CD4-positive, alpha-beta T cell treated with Interleukin-12 subunit alpha and Interleukin-12 subunit beta, for 1 hour (primary cell): ENCODE measurements around the gene ADAMTS19.

Source experiments
- DNase-seq: peaks from one replicate; pipeline ENCODE4 v3.0.0-alpha.2; 2020

Gene ADAMTS19

DNA sequence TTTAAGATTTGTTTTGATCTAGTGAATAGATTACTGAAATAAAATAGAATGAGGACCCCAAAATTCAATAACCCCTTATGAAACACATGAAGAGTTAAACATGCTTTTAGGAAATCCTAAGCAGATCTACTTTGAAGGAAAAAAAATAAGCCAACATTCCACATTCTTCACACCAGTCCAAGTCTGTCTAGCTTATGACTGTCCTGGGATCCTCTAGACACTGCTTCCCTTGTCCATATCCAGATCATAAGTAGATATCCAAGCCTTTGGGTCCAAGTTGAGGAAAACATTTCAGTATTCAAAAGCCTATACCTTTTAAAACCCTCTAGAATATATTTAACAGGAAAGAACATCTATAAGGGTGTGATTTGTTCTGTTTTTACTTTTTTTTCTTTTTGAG lies 228.9 kb downstream of the ADAMTS19 start:
- no peak for DNase-seq

DNA sequence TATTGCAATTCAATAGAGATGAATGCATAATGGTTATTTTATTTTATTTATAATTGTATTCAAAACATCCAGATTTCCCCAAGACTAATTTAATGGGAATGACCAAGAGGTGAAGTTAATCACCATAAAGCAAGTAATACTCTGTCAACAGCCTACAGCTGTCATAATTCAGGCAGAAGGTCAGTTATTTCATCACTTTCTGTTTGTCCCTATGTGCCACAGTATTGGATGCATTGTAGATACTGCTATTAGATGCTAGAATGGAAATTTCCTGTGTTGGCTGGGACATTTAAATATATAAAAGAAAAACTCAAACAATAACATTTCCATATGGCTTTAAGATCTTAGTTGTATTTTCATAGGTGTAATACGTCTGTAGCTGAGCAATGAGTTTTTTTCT lies 231.1 kb downstream of the ADAMTS19 start:
- no peak for DNase-seq

DNA sequence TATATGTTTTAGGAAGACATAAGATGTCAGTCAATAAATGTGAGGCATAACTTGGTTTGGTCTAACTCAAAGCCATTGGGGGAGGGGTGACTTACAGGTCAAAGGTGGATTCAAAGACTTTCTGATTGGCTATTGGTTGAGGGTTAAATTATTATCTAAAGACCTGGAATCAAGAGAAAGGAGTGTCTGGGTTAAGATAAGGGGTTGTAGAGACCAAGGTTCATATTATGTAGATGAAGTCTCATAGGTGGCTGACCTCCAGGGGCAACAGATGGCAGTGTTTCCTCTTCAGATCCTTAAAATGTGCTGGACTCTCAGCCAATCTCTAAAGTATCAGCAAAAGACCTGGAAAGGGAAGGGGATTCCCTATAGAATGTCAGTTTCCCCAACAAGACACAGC lies 236.5 kb downstream of the ADAMTS19 start:
- DNase-seq = no peak

DNA sequence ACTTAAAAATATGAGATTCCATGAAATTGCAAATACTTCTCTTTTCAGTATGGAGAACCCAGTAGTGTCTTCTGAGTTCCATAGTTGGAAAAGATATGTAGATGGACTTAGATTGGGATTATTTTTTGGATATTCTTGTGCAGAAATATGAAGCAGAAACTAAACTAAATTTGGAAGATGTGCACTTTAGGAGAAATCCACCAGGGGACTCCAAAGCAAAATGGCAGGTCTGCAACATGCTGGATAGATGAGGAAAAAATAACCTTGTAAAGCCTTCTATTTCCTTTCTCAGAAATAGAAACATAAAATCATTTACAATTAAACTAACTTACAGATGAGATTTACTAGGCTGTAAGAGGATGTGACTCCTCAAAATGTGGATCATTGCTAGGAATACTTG lies 238.6 kb downstream of the ADAMTS19 start:
- no peak for DNase-seq

DNA sequence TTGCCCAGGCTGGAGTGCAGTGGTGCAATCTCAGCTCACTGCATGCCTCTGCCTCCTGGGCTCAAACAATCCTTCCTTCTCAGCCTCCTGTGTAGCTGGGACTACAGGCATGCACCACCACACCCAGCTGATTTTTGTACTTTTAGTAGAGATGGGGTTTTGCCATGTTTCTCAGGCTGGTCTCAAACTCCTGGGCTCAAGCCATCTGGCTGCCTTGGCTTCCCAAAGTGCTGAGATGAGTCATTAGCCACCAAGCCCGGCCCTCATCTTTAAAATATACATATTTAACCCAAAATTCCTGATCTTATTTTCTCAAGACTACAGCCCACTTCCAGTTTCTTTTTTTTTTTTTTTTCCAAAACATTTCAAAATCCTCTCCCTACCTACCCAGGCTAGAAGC lies 256.1 kb downstream of the ADAMTS19 start:
- no peak for DNase-seq

DNA sequence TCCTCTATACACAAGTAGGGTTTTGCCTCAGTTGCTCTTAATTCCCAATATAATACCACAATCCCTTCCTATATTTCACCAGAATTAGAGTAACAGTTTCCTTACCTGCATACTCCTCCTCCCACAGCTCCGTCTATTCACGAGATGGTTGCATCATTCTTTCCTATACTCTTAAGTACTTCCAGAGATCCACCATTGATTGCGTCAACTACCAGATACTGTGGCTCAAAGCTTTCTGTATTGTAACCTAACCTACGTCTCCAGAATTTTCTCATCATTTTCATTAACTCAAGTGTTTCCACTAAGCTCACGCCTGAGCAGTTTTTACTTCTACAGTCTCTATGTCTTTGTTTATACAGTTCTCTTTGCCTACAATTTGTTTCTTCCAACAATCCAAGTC lies 256.6 kb downstream of the ADAMTS19 start:
- DNase-seq = no peak

DNA sequence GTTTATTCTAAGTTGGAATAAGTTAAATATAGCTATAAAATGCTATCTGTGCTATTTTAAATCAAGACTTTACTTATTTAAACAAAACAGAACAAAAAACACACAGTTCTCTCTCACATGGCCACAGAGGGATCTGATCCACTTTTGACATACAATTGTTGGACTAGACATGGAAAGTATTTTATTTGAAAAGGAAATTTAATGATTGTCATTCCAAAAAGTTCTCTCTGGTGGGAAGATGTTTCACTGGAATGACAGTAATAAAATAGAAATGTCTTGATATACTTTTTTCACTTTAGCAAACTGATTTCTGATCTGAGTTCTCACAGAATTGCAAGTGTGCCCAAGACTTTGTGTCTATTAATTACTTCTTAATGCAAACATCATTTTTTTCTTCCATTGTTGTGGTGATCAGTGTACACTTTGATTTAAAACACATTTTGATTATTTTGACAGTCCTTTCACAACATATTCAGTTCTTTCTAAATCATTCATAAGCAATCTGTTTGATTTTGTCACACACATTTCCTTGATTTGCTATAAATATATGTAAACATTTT lies 257.7 kb downstream of the ADAMTS19 start:
- DNase-seq = no peak

DNA sequence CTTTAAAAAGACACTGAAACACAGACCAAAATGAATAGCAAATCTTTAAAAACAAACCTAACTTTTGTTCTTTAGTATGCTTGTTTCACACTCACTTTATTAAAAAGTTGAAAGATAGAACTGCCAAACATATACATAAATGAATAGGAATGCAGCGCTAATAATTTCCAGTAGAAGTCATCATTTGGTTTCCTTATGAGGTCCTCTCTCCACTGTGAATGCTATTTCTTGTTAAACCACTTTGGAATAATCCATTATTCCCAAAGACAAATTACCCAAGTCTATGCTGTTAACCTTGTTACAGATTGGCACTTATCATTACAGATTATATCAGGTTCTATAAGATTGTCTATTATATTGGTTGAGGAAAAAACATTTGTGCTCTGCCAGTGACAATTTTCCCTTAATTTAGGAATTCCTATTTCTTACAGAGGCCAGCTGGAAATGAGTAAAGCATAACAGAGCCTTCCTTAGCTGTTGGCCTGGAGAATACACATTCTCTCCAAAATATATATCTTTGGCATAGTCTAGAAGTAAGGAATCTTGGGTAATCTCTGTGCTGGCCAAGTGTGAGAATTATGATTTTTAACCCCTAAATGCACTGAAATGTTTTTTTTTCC lies 258.5 kb downstream of the ADAMTS19 start:
- DNase-seq = no peak

DNA sequence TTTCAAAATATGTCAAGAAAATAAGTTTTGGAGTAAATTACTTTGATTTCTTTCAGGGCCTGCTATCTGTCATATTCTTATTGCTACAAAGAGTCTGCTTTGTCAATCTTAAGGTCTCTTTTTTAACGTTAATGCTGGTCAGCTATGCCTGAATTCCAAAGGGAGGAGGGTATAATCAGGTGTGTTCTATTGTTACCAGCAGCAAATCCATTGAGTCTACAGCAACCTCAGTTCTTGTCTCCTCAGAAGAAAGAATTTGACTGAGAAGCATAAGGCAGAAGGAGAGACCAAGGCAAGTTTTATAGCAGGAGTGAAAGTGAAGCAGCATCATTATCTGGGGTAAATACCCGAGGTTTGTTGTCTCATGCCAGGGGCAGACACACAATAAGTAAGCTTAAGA lies 264.1 kb downstream of the ADAMTS19 start:
- no peak for DNase-seq

DNA sequence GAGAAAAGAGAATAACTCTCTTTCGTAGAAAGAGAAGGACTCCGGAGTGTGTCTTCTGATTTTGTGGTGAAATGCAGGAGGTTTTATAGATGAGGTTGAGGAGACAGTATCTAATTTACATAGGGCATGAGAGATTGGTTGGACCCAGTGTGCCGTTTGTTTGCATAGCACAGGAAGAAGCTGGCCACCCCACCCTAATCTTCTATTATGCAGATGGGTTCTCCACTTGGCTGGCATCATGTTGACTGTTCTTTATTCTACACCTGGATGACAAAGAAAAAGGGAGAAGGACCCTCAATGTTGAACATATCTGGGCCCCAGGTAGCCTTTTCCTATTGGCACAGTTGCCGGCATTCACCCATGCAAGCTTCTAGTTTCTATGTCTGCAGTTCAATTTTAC lies 264.5 kb downstream of the ADAMTS19 start:
- no peak for DNase-seq

DNA sequence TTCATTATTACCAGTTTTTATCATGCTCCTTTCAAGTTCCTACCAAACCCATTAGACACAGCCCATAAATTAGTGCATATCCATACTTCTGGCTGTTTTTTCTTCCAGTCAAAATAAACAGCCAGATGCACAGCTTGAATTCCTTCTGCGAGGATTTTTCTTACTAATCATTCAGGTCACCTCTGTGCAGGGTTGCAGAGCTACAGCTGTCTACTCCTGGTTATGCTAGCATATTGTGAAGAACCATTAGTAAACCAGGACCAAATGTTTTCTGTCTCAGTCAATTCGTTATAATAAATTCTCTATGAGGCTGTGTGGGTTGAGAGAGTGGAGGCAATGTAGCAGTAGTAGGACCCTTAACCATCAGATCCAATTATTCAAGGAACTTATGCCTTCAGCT lies 279.7 kb downstream of the ADAMTS19 start:
- DNase-seq = no peak

DNA sequence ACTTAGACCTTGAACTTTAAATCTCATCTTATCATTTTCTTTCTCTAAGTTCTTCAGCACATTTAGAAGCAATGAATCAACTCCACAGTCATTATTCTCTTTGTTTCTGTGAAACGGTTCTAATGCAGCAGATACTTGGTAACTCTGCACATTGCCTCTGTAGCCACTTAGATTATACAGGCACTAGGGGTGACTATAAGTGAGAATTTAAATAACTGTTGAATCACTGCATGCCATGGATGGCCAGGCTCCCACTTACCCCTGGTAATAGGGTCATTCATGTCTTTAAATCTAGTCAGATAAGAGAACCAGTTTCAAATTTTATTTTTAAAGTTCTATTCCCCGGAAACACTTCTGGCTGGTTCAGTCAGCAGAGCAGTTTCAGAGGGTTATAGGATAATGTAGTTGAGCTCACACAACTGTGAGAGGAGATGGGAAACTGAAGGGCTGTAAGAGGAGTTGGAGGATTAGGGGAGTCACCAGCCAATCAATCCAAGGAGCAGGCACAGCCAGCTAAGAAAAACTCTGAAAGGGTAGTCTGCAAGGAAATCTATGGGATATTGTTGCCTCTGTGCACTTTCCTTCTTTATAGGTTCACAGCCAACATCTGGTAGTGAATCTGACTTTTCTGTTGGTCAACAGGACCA lies 283.6 kb downstream of the ADAMTS19 start:
- DNase-seq = no peak

DNA sequence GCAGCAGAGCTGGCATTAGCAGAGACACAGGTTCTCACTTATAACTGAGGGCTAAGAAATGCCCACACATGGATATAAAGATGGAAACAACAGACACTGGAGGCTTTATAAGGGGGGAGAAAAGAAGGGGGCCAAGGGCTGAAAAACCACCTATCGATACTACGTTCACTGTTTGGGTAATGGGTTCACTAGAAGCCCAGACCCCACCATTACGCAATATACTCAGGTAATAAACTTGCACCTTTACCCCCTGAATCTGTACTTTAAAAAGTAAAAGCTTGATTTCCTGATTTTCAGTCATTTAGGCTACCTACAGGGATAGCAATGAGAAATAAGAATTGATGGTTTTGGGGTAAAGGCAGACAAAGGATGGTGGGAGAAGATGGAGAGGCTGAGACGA lies 285.9 kb downstream of the ADAMTS19 start:
- DNase-seq = no peak

DNA sequence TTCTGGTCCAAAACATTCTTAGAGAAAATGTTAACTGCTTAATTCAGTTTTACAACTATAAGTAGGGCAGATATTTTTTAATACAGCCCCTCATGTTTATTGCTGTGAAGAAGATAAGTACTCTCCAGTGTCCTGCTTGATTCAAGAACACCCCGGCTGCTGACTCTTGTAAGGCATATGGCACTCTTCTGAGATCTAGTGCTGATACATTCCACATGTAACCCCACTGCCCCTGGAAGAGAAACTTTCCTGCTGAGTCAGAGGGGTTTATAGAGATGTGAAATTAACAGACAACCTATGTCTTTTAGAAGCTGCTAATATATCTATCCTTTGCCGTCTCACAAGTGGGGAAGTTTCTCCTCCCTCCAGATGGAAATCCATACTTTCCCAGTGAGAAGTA lies 286.8 kb downstream of the ADAMTS19 start:
- DNase-seq = no peak

DNA sequence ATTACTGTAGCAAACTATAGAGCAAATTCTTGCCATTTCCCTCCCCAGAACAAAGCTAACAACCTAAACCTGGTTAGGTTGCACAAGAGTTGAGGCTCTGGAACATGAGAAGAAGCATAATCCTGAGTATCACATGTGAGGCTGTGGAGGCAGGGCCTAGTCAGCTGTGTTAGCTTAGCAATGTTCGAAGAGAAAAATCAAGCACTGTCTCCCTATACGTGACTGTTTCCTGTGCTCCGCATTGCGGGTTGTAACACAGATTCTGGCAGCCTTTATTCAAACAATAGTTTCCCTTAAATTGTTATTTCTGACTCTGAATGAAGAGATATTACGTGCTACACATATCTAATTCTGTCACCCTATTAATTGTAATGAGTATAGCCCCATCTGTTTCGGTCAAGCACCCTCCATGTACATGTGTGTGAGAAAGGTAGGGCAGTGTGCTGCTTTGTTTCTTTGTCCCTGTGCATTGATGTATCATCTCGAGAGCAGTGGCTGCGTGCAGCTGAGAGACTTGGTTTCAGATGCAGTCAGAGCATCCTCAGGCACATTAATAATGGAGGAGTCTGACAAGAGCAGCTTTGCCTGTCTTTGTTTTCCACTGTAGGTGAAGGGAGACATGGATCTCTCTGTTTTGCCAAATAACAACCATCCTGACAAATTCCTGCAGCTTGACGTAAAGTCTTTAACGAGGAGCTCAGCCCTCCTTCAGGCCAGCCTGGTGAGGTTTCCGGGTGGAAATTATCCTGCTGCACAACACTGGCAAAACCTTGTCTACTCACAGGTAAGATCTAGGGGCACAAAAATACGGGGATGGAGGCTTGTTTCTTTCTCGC lies 287.7 kb downstream of the ADAMTS19 start, which contains the start of gene MINAR2:
Gene MINAR2 (plus strand): TSS at position 523 of the 836 bp plus-strand sequence. CDS start 97 bp downstream, at position 620.
- no peak for DNase-seq

DNA sequence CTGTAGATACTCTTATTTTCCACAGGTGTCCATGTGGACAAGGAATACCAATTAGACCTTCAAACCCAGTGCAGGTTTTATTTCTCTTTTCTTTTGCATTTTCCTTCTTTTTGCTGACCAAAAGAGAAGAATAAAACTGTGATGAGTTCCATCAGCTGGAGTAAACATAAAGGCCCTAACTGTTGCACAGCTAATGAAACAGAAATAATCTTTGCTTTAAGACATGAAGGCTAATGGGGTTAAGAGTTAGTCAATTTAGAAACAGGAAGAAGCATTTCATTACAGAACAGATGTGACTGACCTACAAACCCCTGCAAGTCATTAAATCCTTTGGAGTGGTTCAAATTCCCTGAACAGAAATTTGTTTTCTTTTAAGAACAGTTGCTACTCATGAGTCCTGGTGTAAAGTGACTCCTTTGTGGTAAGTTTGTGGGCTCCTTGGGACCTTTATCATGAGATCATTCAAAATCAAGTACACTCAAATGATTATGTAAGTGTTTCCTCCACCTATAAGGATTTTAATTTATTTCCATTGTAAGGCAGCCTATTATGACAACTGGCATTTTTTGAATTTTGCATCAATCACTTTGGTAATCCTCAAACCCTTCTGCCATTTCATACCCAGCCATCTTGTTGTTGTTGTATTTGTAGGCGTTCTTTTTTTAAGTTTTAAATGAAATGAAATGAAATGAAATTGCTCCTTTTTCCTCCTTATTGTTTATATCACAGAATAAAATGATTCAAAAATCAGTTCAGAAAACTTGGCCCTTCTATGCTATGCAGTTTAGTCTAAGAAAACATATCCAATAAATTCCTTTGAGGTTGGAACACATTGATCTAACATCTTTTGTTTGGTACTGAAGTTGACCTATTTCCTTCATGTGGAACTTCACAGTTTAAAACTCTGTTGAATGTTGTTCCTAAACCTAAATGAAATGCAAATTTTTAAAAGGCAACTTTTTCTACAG lies 289.1 kb downstream of the ADAMTS19 start:
- no peak for DNase-seq

DNA sequence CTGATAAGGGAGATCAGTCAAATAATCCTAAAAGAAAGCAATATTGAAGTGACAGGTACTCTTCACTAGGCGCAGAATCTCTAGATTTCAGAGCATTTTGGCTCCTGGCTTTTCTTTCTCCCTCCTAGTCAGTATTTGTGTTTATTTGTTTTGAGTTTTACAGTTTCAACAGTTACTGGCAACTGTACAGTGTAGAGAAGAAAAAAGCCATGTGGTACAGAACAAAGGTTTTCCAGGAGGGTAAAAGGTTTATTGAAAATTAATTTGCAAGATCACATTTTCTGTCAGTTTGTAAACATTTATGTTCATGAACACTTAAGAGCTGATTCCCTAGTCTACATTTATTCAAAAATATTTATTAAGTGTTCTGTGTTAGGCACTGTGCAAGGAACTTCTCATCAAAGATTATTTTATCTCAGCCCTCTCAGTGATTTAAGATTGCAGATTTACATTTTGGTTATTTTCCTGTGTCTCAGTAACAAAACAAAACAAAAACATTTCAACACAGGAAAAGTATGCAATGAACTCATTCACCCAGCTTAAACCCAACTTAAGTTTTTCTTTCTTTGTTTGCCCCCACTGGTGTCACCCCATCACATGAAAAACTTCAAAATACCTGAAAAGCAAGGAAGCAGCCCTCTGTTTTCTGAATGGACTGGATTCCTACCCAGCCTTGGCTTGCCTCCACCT lies 300.7 kb downstream of the ADAMTS19 start:
- DNase-seq = no peak

DNA sequence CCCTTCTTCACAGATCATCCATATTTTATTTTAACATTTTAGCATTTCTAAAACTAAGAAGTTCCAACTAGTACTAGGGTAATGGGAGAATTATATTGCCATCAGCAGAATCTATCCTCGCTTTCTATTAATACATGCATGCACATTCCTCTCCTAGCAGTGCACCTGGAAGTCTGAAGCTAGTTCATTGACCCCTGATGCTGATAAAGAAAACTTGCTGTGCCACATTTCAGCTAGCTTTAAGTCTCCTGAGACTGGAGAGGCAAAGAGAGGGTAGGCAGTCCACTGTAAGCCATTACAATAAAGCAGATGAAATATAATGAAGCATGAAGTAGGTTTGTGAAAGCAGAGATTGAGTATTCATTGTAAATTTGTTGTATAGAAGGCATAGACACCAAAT lies 303.6 kb downstream of the ADAMTS19 start:
- DNase-seq = no peak

DNA sequence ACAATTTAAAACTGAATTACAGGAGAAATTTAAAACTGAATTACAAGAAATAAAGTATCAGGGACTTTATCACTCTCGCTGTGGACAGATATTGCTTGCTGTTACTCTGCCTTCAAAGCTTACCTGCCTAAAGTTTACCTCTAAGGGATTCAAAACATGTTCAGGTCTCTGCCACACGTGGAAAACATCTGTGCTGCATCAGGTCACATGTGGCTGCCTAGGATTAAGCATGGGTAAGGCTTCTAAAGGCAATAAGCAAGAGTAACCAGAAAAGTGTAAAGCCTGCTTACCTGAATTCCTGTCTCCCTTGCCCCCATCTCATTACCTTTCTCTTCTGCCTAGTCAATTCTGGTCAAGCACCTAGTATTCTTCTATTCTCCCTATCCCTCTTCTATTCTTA lies 306.7 kb downstream of the ADAMTS19 start:
- no peak for DNase-seq

DNA sequence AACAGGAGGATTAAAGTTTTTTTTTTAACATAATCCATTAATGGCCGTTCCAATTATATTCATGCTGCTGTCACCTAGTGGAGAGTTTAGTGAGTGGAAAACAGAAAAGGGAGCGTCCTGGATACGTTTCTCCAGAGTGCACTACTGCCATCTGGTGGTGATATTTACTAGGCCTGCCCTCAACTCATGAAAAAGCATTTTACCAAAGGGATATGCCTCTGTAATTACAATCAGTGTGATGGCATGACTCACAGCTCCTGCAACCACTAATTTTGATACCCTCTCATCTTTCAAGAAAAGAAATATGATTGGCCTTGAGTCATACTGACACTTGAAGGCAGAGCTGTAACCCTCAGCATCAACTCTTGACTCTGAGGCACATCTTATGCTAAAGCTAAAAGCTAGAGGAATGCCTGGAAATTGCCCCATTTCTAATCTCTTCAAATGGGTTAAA lies 307.9 kb downstream of the ADAMTS19 start:
- peak; percentile 69 for DNase-seq

DNA sequence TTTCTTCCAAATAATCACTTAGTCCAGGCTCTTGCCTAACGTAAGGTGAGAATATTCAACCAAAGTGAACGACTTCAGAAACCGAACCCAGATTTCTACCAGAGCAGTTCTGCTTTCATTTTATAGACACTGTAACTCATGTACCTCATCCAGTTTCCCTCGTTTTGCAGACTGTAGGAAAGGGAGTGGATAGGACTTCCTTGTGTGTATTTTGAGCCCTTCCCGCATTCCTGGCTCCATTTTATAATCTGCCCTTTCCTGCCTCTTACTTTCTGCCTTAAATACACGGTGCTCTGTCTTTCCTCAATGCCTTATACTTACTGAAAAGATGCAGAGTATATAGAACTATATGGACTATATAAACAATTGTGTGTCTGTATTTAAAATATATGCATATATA lies 308.6 kb downstream of the ADAMTS19 start:
- DNase-seq = no peak
